NOMO-1 treated with dmso at 0.1 percent for 144 hours (cell line): Measurements from ENCODE around the gene ARHGEF25.

ENCODE experiments used
- DNase-seq: peaks from one replicate; lab custom pipeline; 2025; ENCODE audit not compliant: unreplicated experiment; lab: John Stamatoyannopoulos, UW

ARHGEF25 gene

DNA sequence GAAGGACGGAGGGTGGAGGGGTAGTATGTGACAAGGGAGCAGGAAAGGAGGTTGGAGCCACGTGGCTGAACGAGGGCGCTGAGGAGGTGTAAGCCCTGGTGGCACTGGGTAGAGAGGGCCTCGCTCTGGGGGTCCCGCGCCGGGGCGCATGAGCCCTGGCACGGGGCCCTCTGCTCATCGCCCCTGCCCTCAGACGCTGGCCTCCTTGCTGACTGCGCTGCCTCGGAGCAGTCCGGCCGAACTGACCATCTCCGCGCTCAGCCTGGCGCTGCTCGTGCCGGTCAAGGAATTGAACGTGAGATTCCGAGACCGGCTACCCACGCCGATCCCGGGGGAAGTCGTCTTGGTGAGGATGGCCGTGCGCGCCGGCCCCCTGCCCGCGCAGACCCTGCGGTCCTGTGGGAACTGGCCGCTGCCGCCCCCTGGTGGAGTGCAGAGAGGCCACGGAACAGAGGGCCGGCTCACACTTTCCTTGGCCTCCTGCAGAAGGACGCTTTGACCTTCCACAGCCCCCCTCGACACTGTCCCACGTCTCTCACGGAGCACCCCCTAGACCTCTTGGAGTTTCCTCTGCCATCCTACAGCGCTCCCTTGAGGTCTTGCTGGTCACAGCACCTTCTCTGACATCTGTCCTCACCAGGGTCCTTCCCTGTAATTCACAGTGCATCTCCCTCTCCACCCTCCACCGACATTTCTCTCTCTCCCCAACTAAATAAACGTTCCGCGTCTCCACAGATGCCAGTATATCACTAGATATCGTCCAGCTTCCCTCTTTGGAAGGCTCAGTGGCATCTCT lies 10.5 kb downstream of the ARHGEF25 start:
- DNase-seq = no peak

DNA sequence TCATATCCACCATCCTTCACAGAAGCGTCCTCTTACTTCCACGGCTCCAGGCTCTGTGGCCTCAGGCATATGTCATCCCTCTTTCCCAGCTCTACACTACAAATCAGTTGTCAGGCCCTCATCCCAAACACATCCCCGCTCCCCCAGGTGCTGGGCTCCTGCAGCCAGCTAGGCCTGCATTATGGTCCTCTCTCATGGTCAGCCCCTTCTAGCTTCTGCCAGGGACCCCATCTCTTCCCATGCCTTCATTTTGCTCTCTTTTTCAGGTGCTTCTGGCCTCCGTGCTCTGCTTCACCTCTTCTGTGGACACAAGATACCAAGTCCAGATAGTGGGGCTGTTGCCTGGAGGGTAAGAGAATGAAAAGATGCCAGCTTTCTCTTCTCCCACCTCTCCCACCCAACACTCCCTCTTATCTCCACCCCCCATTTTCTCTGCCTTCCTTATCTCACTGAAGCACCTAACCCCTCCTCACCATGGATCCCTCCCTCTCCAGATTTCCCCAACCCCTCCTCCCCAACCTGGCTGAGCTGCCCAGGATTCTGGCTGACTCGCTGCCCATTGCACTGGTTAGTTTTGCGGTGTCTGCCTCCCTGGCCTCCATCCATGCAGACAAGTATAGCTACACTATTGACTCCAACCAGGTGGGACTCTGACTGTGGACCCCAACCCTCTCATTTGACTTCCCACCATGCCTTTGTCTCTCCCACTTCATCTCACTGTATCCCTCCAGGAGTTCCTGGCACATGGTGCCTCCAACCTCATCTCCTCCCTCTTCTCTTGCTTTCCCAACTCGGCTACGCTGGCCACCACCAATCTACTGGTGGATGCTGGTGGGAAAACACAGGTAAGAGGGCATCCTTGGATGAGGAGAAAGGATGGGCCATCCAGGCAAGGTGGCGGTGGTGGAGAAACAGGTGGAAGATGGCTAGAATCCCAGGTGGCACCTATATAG lies 11.3 kb downstream of the ARHGEF25 start:
- no peak for DNase-seq

DNA sequence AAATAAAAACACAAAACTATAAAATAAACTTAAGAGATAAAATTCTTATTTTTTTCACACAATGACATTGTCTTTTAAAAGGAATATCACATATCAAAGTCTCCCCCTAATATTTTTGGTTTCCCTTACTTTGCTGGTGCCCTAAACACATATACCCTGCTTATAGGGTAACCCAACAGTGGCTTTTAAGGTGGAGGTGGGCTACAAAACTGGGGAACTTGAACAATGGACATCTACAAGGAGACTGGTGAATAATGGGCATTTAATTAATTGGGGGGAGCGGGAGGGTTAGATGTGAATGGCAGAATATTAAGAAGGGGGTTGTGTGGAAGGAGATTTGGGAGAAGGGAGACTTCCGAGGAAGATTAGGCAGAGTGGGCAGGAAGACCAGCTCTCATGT lies 12.2 kb downstream of the ARHGEF25 start:
- no peak for DNase-seq

- no peak for DNase-seq
Observed at GRCh38 chr12:57623811-57624390, 12.7 kb downstream of the ARHGEF25 start.

DNA sequence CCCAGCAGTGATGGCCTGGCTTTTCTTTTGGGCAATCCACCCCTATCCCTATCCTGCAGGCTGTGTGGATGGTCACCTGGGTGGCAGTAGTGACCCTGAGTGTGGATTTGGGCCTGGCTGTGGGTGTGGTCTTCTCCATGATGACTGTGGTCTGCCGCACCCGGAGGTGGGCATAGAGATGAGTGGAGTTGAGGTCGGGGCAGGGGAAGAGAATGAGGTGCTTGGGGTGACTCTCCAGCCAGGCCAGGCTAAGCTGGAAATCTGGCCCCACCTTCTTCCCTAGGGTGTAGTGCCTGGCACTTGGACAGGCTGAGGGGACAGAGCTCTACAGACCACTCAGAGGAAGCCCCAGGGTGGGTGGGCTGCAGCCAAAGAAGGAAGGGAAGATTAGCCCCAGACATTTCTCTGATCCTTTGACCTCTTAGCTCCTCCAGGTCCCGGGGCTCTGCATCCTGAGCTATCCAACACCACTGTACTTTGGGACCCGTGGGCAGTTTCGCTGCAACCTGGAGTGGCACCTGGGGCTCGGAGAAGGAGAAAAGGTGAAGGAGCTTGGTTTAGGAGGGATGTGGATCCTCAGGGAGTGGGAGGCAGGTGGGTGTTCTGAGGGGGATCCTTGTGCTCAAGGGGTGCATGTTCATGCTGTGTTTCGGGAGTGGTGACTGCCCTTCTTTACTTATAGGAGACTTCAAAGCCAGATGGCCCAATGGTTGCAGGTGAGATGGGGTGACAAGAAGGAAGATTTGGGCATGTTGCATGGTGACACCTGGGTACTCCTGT lies 13.4 kb downstream of the ARHGEF25 start:
- no peak for DNase-seq

GRCh38 chr12:57625261-57626032 lies 14.2 kb downstream of the ARHGEF25 start:
- no peak for DNase-seq

DNA sequence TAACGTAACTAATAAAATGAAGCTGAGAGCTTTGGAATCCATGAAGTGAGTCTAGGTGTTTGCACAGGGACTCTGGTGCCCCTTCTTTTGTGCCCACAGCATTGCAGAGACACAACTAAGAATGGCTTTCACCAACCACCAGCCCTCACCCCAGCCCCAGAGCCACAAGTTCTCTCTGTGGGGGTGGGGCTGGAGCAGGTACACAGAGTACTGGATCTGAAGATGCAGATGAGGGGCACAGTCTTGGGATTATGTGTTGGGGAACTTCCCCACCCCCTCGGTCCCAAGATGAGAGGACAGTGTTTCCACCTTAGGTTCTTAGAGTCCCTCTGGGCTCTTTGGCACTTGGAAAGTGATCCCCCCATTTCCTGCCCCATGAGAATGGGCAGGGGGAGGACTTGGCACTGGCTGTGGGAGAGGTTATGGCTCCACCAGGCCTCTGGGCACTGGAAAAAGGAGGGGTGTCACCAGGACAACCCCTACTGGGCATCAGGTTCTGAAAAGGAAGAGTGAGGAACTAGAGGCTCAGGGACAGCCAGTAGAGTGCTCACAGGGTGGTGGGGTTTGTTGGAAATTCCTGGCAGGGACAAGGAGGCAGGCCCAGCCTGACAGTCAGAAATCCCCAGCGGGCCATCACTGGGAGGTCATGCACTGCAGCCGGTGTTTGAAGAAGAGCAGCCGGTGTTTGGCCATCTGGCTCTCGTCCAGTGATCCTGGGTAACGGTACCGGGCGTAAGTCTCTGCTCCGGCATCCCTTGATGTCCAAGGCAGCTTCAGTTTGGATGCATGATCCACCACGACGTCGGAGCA lies 15.1 kb downstream of the ARHGEF25 start:
- no peak for DNase-seq

GRCh38 chr12:57626921-57627445 lies 15.7 kb downstream of the ARHGEF25 start:
- DNase-seq = no peak

GRCh38 chr12:57627501-57628279 lies 16.5 kb downstream of the ARHGEF25 start:
- no peak for DNase-seq

GRCh38 chr12:57628280-57629191 lies 17.3 kb downstream of the ARHGEF25 start:
- DNase-seq = no peak

- DNase-seq = no peak
Observed at GRCh38 chr12:57629897-57630471, 18.7 kb downstream of the ARHGEF25 start.

DNA sequence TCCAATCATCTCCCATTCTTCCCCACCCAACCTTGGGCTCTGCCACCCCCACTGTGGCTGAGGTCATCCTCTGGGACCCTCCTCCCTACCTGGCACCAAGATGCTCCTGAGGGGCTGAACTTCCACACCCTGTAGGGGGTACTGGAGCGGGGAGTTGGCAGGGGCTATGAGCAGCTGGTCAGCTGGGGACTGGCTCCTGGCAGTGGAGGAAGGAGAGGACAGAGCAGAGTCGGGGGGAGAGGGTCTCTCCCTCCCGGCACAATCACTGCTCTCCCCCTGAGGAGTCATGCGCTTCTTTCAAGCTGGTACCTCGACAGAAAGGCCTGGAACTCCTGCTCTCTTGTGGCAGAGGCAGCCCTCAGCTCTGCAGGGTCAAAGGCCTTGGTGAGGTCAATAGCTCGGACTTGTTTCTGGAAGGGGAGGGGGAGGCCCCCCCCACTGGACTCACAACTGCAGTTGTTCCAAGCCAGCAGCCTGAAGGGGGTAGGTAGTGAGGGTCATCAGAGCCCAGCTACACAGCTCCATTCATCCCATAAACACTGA lies 19.7 kb downstream of the ARHGEF25 start:
- DNase-seq = no peak

DNA sequence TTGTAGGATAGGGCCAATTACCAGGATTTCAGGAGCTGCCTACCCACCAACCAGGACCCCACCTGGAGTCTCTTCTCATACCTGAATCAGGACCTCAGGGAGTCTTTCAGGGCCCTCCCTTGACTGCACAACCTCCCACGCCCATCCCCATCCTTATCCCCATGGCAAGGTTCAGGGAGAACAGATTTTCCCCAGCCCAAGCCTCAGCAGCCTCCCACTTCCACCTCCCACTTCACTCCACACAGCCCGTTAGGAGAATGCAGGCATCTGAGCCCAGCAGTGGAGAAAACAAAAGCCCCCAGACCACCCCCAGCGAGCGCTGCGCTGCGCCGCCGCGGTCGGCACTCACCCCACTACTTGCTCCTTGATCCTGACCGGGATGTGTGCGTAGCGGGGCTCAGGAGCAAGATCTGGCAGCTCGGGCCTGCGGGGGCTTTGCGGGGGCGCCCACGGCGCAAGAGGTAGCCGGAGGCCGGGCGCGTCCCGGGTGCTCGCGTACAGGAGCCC lies 20.4 kb downstream of the ARHGEF25 start:
- DNase-seq = no peak

DNA sequence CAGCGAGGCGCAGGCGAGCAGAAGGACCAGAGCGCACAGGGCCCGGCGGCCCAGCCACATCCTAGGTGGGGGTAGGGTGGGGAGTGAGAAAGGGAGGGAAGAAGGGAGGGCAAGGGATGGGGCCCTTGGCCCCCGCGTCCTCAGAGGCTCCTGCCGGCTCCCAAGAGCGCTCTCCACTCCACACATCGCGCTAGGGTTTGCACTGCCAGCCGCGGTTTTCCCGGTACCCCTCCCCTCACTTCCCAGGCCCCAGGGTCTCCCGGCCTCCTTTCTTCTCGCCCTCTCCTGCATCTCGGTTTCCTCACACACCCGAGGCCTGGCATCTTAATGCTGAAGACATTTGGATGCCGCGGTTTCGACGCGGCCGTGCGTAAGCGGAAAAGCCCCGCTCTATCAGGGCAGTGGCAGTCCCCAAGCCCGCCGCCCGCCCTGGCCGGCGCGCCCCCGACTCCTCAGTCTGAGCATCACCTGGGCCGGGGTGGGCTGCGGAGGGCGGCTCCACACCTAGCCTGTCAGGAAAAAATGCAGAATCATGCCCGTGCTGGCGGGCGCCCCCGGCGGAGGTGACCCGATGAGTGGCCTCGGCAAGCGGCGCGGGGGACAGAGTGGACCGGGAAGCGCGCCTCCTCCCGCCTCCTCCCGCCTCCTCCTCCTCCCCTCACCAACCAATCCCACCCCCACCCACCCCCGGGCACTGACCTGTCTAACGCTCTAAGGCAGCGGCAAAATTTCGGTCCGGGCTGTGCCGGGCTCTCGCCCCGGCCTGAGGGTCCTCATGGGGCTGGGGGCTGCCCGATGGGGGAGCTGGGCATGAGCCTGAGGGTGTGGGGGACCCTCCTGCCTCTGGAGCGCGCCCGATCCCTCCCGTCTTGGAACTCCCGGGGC lies 21.1 kb downstream of the ARHGEF25 start:
- DNase-seq = no peak
